Fibroblast of mammary gland (primary cell): ENCODE data around the gene TBL2.
"Not testable (repeated sequence)": the region's sequence is repeated elsewhere in the genome, so short reads cannot be mapped to it uniquely, and the experiment has no call there.

ENCODE experiments used
- DNase-seq: peaks from one replicate; pipeline ENCODE4 v3.0.0-alpha.2; 2010; ENCODE audit warnings: low read depth
- H3K4me3 ChIP-seq: 2 replicates; pipeline ENCODE4 v1.5.1; 2011; ENCODE audit warnings: low read depth, mild to moderate bottlenecking, low read length, moderate library complexity; ENCODE audit not compliant: control insufficient read depth
- TF ChIP-seq, protein P1 (sequence below): conservative IDR thresholded peaks from 2 replicates; pipeline ENCODE4 v1.5.1; 2011; ENCODE audit warnings: low read depth, low read length, inconsistent platforms; ENCODE audit not compliant: control insufficient read depth, insufficient read depth

Gene TBL2

GRCh38 chr7:73544678-73545077 is 33.7 kb downstream of the TBL2 start:
- DNase-seq = no peak
- TF ChIP-seq, protein P1, sequence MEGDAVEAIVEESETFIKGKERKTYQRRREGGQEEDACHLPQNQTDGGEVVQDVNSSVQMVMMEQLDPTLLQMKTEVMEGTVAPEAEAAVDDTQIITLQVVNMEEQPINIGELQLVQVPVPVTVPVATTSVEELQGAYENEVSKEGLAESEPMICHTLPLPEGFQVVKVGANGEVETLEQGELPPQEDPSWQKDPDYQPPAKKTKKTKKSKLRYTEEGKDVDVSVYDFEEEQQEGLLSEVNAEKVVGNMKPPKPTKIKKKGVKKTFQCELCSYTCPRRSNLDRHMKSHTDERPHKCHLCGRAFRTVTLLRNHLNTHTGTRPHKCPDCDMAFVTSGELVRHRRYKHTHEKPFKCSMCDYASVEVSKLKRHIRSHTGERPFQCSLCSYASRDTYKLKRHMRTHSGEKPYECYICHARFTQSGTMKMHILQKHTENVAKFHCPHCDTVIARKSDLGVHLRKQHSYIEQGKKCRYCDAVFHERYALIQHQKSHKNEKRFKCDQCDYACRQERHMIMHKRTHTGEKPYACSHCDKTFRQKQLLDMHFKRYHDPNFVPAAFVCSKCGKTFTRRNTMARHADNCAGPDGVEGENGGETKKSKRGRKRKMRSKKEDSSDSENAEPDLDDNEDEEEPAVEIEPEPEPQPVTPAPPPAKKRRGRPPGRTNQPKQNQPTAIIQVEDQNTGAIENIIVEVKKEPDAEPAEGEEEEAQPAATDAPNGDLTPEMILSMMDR = no peak
- no peak overlapping the region for H3K4me3 ChIP-seq

DNA sequence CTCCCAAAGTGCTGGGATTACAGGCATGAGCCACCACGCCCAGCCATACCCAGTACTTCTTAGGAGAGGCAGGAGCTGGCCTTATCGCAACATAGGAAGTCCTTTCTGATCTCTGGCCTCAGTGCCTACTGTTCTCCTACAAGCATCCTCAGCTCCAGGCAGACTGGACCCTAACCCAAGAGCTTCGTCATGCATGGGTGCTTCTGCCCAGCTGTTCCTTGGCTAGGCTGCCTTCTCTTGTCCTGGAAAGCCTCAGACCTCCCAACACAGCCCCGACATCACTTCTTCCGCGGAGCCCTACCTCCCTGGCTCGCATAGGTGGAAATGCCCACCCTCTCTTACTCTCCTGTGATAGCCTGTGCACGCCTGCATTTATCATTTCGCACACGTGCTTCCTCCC is 36.7 kb downstream of the TBL2 start:
- DNase-seq = no peak
- TF ChIP-seq, protein P1 = no peak
- no peak overlapping the region for H3K4me3 ChIP-seq

GRCh38 chr7:73539709-73540108 is 38.7 kb downstream of the TBL2 start:
- no peak overlapping the region for H3K4me3 ChIP-seq
- TF ChIP-seq, protein P1 = no peak
- DNase-seq = no peak

GRCh38 chr7:73538510-73538909 is 39.9 kb downstream of the TBL2 start:
- H3K4me3 ChIP-seq, DNase-seq: not testable (repeated sequence)

DNA sequence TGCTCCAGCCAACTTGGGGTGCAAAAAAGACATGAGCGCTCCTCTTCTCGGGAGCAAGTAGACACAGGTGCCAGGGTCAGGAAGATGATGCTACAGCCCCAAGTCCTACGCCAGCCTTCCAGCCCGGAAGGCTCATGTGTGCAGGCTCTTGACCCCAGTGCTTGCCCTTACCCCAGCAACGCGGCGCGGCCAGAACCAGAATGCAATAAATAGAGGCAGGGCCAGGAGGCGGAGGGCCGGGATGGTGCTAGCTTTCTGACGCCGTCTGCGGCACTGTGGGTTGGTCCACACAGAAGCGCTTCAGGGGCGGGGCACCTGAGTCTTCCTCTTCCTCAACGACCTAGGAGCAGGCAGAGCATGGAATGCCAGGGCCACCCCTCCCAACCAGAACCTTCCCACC is 41.3 kb downstream of the TBL2 start:
- TF ChIP-seq, protein P1 = no peak
- no peak for DNase-seq
- no peak overlapping the region for H3K4me3 ChIP-seq

GRCh38 chr7:73536479-73536878 is 41.9 kb downstream of the TBL2 start:
- no peak overlapping the region for H3K4me3 ChIP-seq
- TF ChIP-seq, protein P1 = no peak
- DNase-seq = no peak

- not testable (repeated sequence) for H3K4me3 ChIP-seq, DNase-seq
Measured at GRCh38 chr7:73535918-73536317, 42.5 kb downstream of the TBL2 start.

DNA sequence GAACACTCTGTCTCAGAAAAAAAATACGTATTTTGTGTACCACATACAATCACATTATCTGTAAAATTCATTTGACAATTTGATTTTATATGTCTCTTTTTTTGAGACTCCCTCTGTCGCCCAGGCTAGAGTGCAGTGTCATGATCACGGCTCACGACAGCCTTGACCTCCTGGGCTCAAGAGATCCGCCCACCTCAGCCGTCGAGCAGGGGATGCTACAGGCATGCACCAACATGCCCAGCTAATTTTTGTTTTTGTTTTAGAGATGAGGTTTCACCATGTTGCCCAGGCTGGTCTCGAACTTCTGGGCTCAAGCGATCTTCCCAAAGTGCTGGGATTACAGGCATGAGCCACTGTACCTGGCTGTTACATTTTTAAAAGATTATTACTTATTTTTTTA is 44.6 kb downstream of the TBL2 start:
- TF ChIP-seq, protein P1 = no peak
- no peak for DNase-seq
- no peak overlapping the region for H3K4me3 ChIP-seq
